ENCODE results near the gene PTPRN2.

Gene PTPRN2

DNA sequence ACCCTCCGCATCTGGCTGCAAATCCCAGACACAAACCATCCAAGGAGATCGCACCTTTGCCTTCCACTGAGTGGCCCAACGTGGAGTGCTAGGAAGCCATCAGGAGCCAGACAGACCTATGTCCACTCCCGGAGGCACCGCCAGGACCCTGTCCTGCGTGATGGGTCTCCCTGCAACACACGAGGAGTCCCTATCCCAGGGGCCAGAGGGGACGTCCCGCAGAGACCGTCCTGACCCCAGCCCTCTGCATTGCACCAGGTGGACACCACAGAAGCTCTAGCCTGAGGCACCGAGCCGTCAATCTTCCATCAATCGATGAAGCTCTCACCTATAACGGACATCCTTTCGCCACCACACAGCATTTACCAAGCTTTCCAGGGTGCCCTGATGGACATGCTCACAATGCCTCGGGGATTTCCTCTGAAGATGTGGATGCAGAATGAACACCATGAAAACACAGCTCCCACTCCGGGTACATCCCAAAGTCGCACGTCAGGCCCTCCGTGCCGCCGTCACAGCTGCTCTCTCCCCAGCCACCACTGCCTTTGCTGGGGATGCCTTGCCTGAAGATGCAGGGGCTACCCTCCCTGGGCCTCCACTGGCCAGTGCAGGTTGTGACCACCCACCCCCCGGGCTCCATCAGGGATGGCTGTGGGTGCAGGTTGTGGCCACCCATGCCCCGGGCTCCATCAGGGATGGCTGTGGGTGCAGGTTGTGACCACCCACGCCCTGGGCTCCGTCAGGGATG lies 54.1 kb downstream of the PTPRN2 start:
- Histone ChIP-seq H3K4me1 (ENCODE audit: control insufficient read depth in 2 of 2, insufficient read depth in 1 of 2, low read depth in 1 of 2, low read length in 2 of 2) (peaks cover 0 to 4% of the 10 kb centered on the region in 2 donors), H3K18ac (ENCODE audit: low read length) (no peak overlapping the region), H2BK120ac (ENCODE audit: low read depth, low read length) (no peak overlapping the region), H3K4me2 (ENCODE audit: insufficient read depth, low read length, poor library complexity, severe bottlenecking) (no peak overlapping the region), H3K23ac (ENCODE audit: low read depth, low read length, poor library complexity) (no peak overlapping the region), H2AFZ (ENCODE audit: low read length) (no peak overlapping the region), H3K27me3 (ENCODE audit: control insufficient read depth in 3 of 3, insufficient read depth in 3 of 3, low read depth in 1 of 3, low read length in 3 of 3) (peaks cover 0 to 5% (median 0%) of the 10 kb centered on the region in 3 experiments), H3K27ac (replicated peaks; ENCODE audit: low read length) (no peak overlapping the region), H2BK15ac (ENCODE audit: low read length) (no peak overlapping the region), H3K9me3 (replicated peaks in 1 of 2; ENCODE audit: control insufficient read depth in 2 of 2, insufficient read depth in 1 of 2, low read depth in 1 of 2, low read length in 2 of 2) (peaks cover 0 to 8% of the 10 kb centered on the region in 2 donors), H2BK12ac (ENCODE audit: low read length) (no peak overlapping the region), H2AK5ac (ENCODE audit: low read depth, low read length) (no peak overlapping the region), H3K36me3 (replicated peaks in 1 of 2; ENCODE audit: control insufficient read depth in 2 of 2, insufficient read depth in 2 of 2, low read length in 2 of 2) (no peaks in the 10 kb centered on the region), H3K4me3 (ENCODE audit: low read length in 2 of 2) (no peak overlapping the region), H4K91ac (ENCODE audit: low read depth, low read length, poor library complexity) (no peak overlapping the region), H4K8ac (ENCODE audit: low read depth, low read length) (no peak overlapping the region), H2BK5ac (ENCODE audit: low read length) (no peak overlapping the region), H3K9ac (ENCODE audit: low read depth, low read length, poor library complexity) (no peak overlapping the region), H3K14ac (ENCODE audit: low read length) (no peak overlapping the region), H3K4ac (ENCODE audit: low read length) (no peak overlapping the region), H3K79me1 (ENCODE audit: low read depth, low read length) (no peaks in the 10 kb centered on the region)
- DNase-seq (ENCODE audit: low spot score): no peak
- WGBS, 2 donors (ENCODE audit: extremely low coverage in 2 of 2, insufficient read length in 2 of 2, insufficient replicate concordance in 1 of 2): no CpG with 5 or more reads among the region's 26 CpGs

DNA sequence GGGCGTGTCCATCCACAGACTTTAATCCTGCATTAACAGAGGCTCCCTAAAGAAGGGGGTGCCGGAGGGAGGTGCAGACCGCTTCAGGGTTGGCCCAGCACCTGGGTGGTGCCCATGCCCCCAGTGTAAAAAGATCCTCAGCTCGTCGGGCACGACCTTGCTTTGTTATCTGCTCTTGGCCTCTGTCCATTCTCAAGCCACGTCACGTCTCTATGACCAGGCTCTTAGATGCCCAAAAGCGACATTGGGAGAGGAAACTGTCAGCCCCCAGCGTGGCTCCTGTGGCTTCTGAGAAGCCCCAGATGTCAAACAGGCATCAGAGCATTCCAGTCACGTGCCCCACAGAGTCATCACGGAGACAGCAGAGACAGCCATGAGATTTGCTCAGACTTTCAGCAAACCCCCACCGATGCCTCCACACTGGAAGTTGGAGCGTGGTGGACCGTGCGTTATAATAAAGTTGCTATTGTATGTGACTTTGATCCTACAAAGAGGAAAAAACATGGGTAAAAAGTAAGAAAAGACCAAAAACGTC lies 55.5 kb downstream of the PTPRN2 start:
- no peak overlapping the region for H3K4ac ChIP-seq (ENCODE audit: low read length)
- no peak for DNase-seq (ENCODE audit: low spot score)
- H2BK15ac ChIP-seq (ENCODE audit: low read length): no peak overlapping the region
- H2BK5ac ChIP-seq (ENCODE audit: low read length): no peak overlapping the region
- H3K9me3 ChIP-seq (replicated peaks in 1 of 2; ENCODE audit: control insufficient read depth in 2 of 2, insufficient read depth in 1 of 2, low read depth in 1 of 2, low read length in 2 of 2): peaks cover 0 to 8% of the 10 kb centered on the region in 2 donors
- no CpG with 5 or more reads among the region's 17 CpGs for WGBS, 2 donors (ENCODE audit: extremely low coverage in 2 of 2, insufficient read length in 2 of 2, insufficient replicate concordance in 1 of 2)
- H3K23ac ChIP-seq (ENCODE audit: low read depth, low read length, poor library complexity): no peak overlapping the region
- H3K36me3 ChIP-seq (replicated peaks in 1 of 2; ENCODE audit: control insufficient read depth in 2 of 2, insufficient read depth in 2 of 2, low read length in 2 of 2): no peaks in the 10 kb centered on the region
- no peak overlapping the region for H2AK5ac ChIP-seq (ENCODE audit: low read depth, low read length)
- H3K18ac ChIP-seq (ENCODE audit: low read length): peak overlapping the region; percentile 57
- H3K14ac ChIP-seq (ENCODE audit: low read length): no peak overlapping the region
- no peak overlapping the region for H3K27ac ChIP-seq (replicated peaks; ENCODE audit: low read length)
- peaks cover 0 to under 1% of the 10 kb centered on the region in 2 donors for H3K4me1 ChIP-seq (ENCODE audit: control insufficient read depth in 2 of 2, insufficient read depth in 1 of 2, low read depth in 1 of 2, low read length in 2 of 2)
- no peak overlapping the region for H3K4me3 ChIP-seq (ENCODE audit: low read length in 2 of 2)
- H3K27me3 ChIP-seq (ENCODE audit: control insufficient read depth in 3 of 3, insufficient read depth in 3 of 3, low read depth in 1 of 3, low read length in 3 of 3): peaks cover 0 to 5% (median 0%) of the 10 kb centered on the region in 3 experiments
- H3K9ac ChIP-seq (ENCODE audit: low read depth, low read length, poor library complexity): no peak overlapping the region
- H2BK12ac ChIP-seq (ENCODE audit: low read length): no peak overlapping the region
- H3K4me2 ChIP-seq (ENCODE audit: insufficient read depth, low read length, poor library complexity, severe bottlenecking): no peak overlapping the region
- H4K8ac ChIP-seq (ENCODE audit: low read depth, low read length): no peak overlapping the region
- no peak overlapping the region for H2AFZ ChIP-seq (ENCODE audit: low read length)
- H4K91ac ChIP-seq (ENCODE audit: low read depth, low read length, poor library complexity): no peak overlapping the region
- no peak overlapping the region for H2BK120ac ChIP-seq (ENCODE audit: low read depth, low read length)
- H3K79me1 ChIP-seq (ENCODE audit: low read depth, low read length): no peaks in the 10 kb centered on the region

GRCh38 chr7:158531661-158532060 lies 56.0 kb downstream of the PTPRN2 start:
- H3K79me1 ChIP-seq (ENCODE audit: low read depth, low read length): no peaks in the 10 kb centered on the region
- no peak overlapping the region for H2BK120ac ChIP-seq (ENCODE audit: low read depth, low read length)
- peaks cover 0 to 5% (median 0%) of the 10 kb centered on the region in 3 experiments for H3K27me3 ChIP-seq (ENCODE audit: control insufficient read depth in 3 of 3, insufficient read depth in 3 of 3, low read depth in 1 of 3, low read length in 3 of 3)
- no peak overlapping the region for H3K27ac ChIP-seq (replicated peaks; ENCODE audit: low read length)
- H4K91ac ChIP-seq (ENCODE audit: low read depth, low read length, poor library complexity): no peak overlapping the region
- H3K9ac ChIP-seq (ENCODE audit: low read depth, low read length, poor library complexity): no peak overlapping the region
- H3K23ac ChIP-seq (ENCODE audit: low read depth, low read length, poor library complexity): no peak overlapping the region
- no peak overlapping the region for H2BK15ac ChIP-seq (ENCODE audit: low read length)
- H2BK5ac ChIP-seq (ENCODE audit: low read length): no peak overlapping the region
- H3K9me3 ChIP-seq (replicated peaks in 1 of 2; ENCODE audit: control insufficient read depth in 2 of 2, insufficient read depth in 1 of 2, low read depth in 1 of 2, low read length in 2 of 2): peaks cover 0 to 8% of the 10 kb centered on the region in 2 donors
- no peak overlapping the region for H2AK5ac ChIP-seq (ENCODE audit: low read depth, low read length)
- H3K4me1 ChIP-seq (ENCODE audit: control insufficient read depth in 2 of 2, insufficient read depth in 1 of 2, low read depth in 1 of 2, low read length in 2 of 2): no peaks in the 10 kb centered on the region
- no peak overlapping the region for H4K8ac ChIP-seq (ENCODE audit: low read depth, low read length)
- no peak overlapping the region for H2AFZ ChIP-seq (ENCODE audit: low read length)
- H3K18ac ChIP-seq (ENCODE audit: low read length): no peak overlapping the region
- DNase-seq (ENCODE audit: low spot score): no peak
- no peak overlapping the region for H3K14ac ChIP-seq (ENCODE audit: low read length)
- H3K4ac ChIP-seq (ENCODE audit: low read length): no peak overlapping the region
- WGBS, 2 donors (ENCODE audit: extremely low coverage in 2 of 2, insufficient read length in 2 of 2, insufficient replicate concordance in 1 of 2): no CpG with 5 or more reads among the region's 11 CpGs
- H2BK12ac ChIP-seq (ENCODE audit: low read length): no peak overlapping the region
- H3K4me3 ChIP-seq (ENCODE audit: low read length in 2 of 2): no peak overlapping the region
- H3K4me2 ChIP-seq (ENCODE audit: insufficient read depth, low read length, poor library complexity, severe bottlenecking): no peak overlapping the region
- H3K36me3 ChIP-seq (replicated peaks in 1 of 2; ENCODE audit: control insufficient read depth in 2 of 2, insufficient read depth in 2 of 2, low read length in 2 of 2): no peaks in the 10 kb centered on the region

GRCh38 chr7:158530800-158531609 lies 56.6 kb downstream of the PTPRN2 start:
- DNase-seq (ENCODE audit: low spot score): no peak
- Histone ChIP-seq H3K27ac (replicated peaks; ENCODE audit: low read length) (no peak overlapping the region), H3K4ac (ENCODE audit: low read length) (no peak overlapping the region), H3K14ac (ENCODE audit: low read length) (no peak overlapping the region), H2AFZ (ENCODE audit: low read length) (no peak overlapping the region), H3K4me1 (ENCODE audit: control insufficient read depth in 2 of 2, insufficient read depth in 1 of 2, low read depth in 1 of 2, low read length in 2 of 2) (no peaks in the 10 kb centered on the region), H2BK120ac (ENCODE audit: low read depth, low read length) (no peak overlapping the region), H3K4me3 (ENCODE audit: low read length in 2 of 2) (no peak overlapping the region), H3K4me2 (ENCODE audit: insufficient read depth, low read length, poor library complexity, severe bottlenecking) (no peak overlapping the region), H2BK12ac (ENCODE audit: low read length) (no peak overlapping the region), H3K27me3 (ENCODE audit: control insufficient read depth in 3 of 3, insufficient read depth in 3 of 3, low read depth in 1 of 3, low read length in 3 of 3) (peaks cover 0 to 5% (median 0%) of the 10 kb centered on the region in 3 experiments), H3K9me3 (replicated peaks in 1 of 2; ENCODE audit: control insufficient read depth in 2 of 2, insufficient read depth in 1 of 2, low read depth in 1 of 2, low read length in 2 of 2) (peaks cover 0 to 8% of the 10 kb centered on the region in 2 donors), H2BK15ac (ENCODE audit: low read length) (no peak overlapping the region), H4K8ac (ENCODE audit: low read depth, low read length) (no peak overlapping the region), H2BK5ac (ENCODE audit: low read length) (no peak overlapping the region), H3K23ac (ENCODE audit: low read depth, low read length, poor library complexity) (peak overlapping the region; percentile 17), H3K79me1 (ENCODE audit: low read depth, low read length) (no peaks in the 10 kb centered on the region), H2AK5ac (ENCODE audit: low read depth, low read length) (no peak overlapping the region), H3K18ac (ENCODE audit: low read length) (peak overlapping the region; percentile 19), H4K91ac (ENCODE audit: low read depth, low read length, poor library complexity) (peak overlapping the region; percentile 53), H3K36me3 (replicated peaks in 1 of 2; ENCODE audit: control insufficient read depth in 2 of 2, insufficient read depth in 2 of 2, low read length in 2 of 2) (no peaks in the 10 kb centered on the region), H3K9ac (ENCODE audit: low read depth, low read length, poor library complexity) (no peak overlapping the region)
- no CpG with 5 or more reads among the region's 24 CpGs for WGBS, 2 donors (ENCODE audit: extremely low coverage in 2 of 2, insufficient read length in 2 of 2, insufficient replicate concordance in 1 of 2)
